HG02840 (cell line): ENCODE measurements around the gene IGF2R.

Experiments
- ATAC-seq: cut with Tn5 transposase; IDR thresholded peaks from one replicate; pipeline ENCODE4 v1.9.1; 2021; ENCODE audit warnings: mild to moderate bottlenecking, moderate library complexity, moderate number of reproducible peaks; ENCODE audit not compliant: unreplicated experiment, low FRiP score

Gene IGF2R

GRCh38 chr6:159973951-159974350 is 5.1 kb downstream of the IGF2R start:
- no peak for ATAC-seq

- no peak for ATAC-seq
Observed at GRCh38 chr6:159974932-159975331, 6.0 kb downstream of the IGF2R start.

- ATAC-seq: no peak
Observed at GRCh38 chr6:159976686-159977254, 7.9 kb downstream of the IGF2R start.

GRCh38 chr6:159977255-159977903 is 8.5 kb downstream of the IGF2R start:
- ATAC-seq: no peak

- no peak for ATAC-seq
Observed at GRCh38 chr6:159977904-159978268, 9.0 kb downstream of the IGF2R start.

- peak; percentile 15 for ATAC-seq
Observed at GRCh38 chr6:159978291-159979135, 9.6 kb downstream of the IGF2R start.

GRCh38 chr6:159979136-159979874 is 10.4 kb downstream of the IGF2R start:
- ATAC-seq: peak; percentile 44

- ATAC-seq: no peak
Observed at GRCh38 chr6:159980474-159980873, 11.6 kb downstream of the IGF2R start.

- no peak for ATAC-seq
Observed at GRCh38 chr6:159981071-159981402, 12.2 kb downstream of the IGF2R start.

- peak; percentile 67 for ATAC-seq
Observed at GRCh38 chr6:159981403-159982245, 12.7 kb downstream of the IGF2R start.

GRCh38 chr6:159982731-159983506 is 14.0 kb downstream of the IGF2R start:
- ATAC-seq: no peak

- no peak for ATAC-seq
Observed at GRCh38 chr6:159983641-159984080, 14.8 kb downstream of the IGF2R start.

- ATAC-seq: no peak
Observed at GRCh38 chr6:159984268-159984786, 15.4 kb downstream of the IGF2R start.

GRCh38 chr6:159985296-159985945 is 16.5 kb downstream of the IGF2R start:
- ATAC-seq: no peak

- no peak for ATAC-seq
Observed at GRCh38 chr6:159988983-159989454, 20.1 kb downstream of the IGF2R start.

- ATAC-seq: peak; percentile 75
Observed at GRCh38 chr6:159989492-159990480, 20.9 kb downstream of the IGF2R start.

GRCh38 chr6:159992366-159992765 is 23.5 kb downstream of the IGF2R start:
- no peak for ATAC-seq
